ENCODE data around the gene SV2B.

SV2B gene

GRCh38 chr15:91196768-91197167 is 96.7 kb downstream of the SV2B start:
- DNase-seq = no peak

DNA sequence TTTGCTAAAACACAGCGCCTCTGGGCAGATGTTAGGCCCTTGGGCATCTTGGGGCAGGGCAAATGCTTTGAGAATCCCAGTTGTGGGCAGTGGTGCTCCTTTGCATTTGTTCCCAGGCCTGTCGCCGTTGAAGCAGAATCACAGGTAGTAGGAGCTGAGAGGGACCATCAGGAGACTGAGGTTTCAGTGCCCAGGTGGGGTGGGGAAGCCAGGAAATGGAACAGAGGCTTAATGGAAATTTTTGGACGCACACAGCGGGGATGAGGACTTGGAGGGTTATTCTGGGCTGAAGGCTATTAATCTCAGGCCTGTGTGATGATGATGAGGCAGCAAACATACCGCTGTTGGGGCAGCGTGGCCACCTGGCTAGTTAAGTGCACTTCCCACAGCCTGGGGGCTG is 99.5 kb downstream of the SV2B start:
- no peak for DNase-seq

DNA sequence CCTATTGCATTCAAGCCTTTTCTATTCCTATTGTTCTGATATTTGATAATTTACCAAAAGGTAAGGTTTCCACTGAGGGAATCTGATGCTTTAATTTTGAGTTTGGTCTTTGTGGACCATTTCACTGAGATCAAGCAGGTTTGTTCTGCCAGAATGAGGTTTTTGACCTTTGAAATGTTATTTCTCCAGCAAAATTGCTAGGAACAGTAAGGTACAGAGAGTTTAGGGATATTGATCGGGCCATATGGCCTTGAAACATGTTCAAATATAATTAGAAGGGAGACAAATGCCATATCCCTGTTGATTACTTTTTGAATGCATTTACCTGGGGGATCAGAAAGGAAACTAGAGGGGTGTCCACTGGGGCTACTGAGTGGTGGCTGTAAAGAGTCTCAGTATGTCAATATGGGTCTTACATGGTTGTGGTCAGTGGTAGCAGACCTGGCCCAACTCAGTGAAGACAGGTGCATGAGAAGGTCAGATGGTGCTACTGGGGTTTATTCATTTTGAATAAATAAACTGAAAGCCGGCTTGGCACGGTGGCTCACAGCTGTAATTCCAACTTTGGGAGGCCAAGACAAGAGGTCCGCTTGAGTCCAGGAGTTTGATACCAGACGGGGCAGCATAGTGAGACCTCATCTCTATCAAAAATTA is 100.2 kb downstream of the SV2B start:
- no peak for DNase-seq

DNA sequence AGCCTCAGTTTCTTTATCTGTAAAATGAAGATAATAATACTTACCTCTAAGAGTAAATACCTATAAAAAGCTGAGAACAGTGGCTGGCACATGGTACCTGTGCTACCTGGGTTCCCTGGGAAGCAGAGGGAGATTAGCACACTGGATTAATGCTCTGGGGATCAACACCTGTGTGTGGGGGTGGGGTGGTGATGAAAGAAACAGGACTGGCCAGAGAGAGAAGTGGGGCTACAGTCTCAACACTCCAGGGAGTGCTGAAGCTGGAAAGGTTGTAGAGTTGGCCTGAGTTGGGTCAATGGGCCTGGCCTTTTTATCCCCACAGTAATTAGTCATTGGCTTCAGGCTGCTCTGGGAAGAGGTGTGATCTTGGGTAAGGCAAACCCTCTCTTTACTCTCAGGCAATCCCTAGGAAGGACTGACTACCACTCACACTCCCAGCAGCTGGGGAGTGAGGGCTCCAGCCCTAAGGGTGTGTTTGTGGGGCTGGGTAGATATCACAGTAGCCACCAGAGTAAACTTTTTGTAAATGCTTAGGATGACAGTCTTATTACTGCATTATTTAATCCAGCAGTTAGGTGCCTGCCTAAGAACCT is 102.5 kb downstream of the SV2B start:
- DNase-seq = no peak

DNA sequence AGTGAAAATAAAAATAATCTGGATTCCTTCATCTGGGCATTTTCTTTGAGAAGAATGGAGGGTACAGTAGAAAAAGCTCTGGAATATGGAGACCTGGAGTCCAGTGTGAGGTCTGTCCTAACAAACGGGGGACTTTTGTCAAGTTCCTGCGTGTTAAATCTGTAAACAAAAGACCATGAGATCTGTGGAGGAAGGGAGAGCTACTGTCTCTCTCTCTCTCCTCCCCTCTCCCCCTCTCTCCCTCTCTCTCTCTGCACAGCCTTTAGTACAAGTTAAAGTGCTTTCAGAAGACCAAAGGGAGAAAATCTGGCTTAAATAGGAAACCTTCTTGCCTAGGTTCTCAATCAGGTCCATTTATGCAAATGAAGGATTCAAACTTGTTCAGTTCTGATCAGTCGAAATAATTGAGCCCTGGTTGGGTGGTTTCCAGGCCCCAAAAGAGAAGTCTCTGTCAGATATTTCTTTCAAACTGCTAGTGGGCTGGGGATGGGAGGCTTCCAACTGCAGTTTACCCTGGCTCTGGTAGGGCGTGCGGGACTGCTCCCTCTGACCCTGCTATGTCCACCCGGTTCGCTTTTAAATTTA is 103.7 kb downstream of the SV2B start:
- DNase-seq = no peak

DNA sequence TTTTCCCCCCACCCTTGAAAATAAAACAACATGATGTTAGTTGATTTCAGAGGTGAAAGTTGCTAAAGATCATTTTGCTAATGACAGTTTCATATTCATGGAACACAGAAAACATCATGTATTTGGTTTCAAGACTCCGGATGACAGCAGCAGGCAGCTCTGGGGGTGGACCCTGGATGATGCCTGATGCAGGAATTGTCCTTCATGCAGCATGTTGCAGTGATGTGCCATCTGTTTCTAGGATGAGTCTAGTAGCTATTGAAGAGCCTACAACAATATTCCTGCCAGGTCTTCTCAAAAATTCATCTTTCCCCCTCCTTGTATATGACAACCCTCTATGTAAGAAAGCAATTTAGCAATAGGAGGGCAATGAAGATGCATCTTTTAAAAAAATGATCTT is 108.3 kb downstream of the SV2B start:
- DNase-seq = no peak

DNA sequence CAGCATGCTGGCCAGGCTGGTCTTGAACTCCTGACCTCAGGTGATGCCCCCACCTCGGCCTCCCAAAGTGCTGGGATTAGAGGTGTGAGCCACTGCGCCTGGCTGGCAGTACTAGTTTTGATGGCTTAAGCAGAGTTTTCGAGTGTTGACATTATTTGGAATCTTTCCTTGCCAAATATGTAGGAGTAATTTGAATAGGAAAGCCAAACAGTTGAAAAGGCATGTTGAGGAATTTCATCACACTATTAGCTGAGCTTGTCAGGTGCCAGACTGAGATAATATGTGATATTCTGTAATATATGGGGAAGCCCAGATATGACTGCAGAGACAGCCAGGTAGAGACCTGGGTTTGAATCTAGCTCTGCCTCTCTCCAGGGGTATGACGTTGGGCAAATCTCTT is 109.3 kb downstream of the SV2B start:
- DNase-seq = no peak

GRCh38 chr15:91209726-91210125 is 109.7 kb downstream of the SV2B start:
- DNase-seq = no peak

- DNase-seq = no peak
These were observed 114.9 kb downstream of the SV2B start for GRCh38 chr15:91214675-91215590.

DNA sequence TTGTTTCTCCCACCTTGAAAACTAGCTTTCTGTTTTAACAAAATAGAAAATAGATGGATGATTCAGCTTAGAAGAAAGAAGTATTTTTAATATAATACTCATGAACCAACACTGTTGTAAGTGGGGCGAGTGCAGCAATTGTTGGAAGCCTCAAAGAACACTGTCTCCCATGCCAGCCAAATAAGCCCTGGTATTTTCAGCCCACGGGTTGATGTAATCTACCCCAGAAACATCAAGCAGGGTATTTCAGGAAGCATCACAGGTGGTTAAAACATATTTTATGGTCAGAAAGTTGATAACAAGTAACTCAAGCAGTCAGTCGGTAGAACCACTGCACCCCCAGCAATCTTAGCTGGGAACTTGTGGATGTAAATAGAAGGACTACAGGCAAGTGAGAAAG is 115.9 kb downstream of the SV2B start:
- DNase-seq = no peak

- no peak for DNase-seq
These were observed 119.1 kb downstream of the SV2B start for GRCh38 chr15:91219206-91219605.

DNA sequence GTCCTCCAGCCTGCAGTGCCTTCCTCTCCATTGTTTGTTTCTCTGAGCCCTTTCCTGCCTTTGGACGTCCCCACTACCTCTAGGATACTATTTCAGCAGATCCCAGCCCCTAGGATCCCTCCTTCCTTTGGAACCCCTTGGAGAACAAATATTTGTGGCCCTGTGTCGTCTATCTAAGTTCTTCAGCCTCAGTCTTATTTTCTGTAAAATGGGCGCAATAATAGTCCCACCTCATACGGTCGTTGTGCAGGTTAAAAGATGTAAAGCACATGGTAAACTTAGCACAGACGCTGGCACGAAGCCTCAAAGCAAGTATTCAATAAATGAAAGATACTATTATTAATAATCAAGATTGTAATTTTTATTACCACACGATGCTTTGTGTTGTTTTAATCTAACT is 122.0 kb downstream of the SV2B start:
- no peak for DNase-seq

DNA sequence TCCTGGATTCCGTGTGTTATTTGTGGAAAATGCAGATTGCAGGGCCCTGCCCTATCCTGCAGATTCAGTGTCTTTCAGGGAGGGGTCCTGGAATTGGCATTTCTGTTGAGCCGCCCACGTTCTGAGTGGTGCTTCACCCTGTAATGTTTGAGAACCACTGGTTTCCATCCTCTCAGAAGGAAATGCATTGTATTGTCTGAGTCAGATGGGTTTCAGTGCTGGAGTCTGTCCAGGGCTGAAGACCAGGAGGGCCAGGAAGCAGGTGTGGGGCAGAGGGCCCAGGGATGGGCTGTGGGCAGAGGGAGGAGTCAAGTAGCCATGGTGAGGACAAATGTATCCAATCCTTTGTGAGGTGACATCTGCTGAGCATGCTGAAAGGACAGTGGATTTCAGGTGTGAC is 123.8 kb downstream of the SV2B start:
- no peak for DNase-seq

GRCh38 chr15:91224755-91225380 is 124.8 kb downstream of the SV2B start:
- DNase-seq = no peak

- no peak for DNase-seq
These were observed 125.7 kb downstream of the SV2B start for GRCh38 chr15:91225741-91226140.

GRCh38 chr15:91227117-91227516 is 127.1 kb downstream of the SV2B start:
- no peak for DNase-seq

- DNase-seq = no peak
These were observed 127.7 kb downstream of the SV2B start for GRCh38 chr15:91227766-91228165.

DNA sequence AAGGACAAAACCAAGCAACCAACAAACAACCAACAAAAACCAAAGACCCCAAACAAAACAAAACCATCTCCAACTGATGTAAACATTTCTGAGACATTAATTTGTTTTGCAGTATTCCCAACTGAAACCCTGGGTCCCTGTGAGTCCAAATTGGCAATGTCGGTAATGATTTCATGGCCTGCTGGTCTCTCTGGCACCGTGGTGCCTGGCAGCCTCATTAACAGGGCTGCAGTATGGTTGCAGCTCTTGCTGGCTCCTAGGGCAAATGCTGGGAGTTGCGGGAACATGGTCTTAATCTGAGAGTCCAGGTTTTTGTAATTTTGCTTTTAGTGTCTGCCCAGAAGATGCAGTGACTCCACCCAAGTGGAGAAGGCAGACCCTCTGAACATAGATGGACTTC is 128.3 kb downstream of the SV2B start:
- no peak for DNase-seq

GRCh38 chr15:91228890-91229289 is 128.8 kb downstream of the SV2B start:
- DNase-seq = no peak

- no peak for DNase-seq
These were observed 131.6 kb downstream of the SV2B start for GRCh38 chr15:91231703-91232102.

GRCh38 chr15:91234759-91235158 is 134.7 kb downstream of the SV2B start:
- DNase-seq = no peak

DNA sequence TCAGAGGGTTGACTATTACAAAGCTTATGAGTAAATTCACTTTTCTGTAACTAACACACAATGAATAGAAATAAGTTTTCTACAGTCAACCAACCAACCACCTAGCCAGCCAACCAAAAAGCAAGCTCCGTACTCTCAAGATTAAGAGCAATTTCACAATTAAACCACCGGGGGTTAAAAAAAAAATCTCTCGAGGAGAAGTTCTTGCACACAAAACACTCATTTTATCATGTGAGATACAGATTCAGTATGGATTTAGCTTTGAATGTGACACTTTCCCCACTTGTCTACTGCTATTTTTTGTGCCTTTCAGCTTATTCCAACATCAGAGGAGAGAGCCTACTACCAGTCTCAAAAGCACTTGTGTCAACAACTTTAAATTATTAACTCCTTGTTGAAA is 135.3 kb downstream of the SV2B start:
- no peak for DNase-seq

DNA sequence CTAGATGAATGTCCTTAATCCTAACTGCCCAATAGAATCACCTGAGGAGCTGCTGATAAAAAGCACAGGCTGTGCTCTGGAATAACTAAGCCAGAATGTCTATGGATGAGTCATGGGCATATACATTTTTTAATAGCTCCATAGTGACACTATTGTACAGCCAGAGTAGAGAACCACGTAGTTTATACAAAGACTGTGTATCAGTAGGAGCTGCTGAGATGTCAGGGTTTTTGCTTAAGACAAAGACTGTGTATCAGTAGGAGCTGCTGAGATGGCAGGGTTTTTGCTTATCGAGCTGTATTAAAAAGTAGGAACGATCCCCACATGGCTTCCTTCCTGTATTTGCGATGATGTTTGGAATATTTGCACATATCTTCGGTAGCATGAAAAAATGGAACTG is 137.4 kb downstream of the SV2B start:
- DNase-seq = no peak
